ENCODE data around the gene TMEM52B.

- TF ChIP-seq, protein P1, sequence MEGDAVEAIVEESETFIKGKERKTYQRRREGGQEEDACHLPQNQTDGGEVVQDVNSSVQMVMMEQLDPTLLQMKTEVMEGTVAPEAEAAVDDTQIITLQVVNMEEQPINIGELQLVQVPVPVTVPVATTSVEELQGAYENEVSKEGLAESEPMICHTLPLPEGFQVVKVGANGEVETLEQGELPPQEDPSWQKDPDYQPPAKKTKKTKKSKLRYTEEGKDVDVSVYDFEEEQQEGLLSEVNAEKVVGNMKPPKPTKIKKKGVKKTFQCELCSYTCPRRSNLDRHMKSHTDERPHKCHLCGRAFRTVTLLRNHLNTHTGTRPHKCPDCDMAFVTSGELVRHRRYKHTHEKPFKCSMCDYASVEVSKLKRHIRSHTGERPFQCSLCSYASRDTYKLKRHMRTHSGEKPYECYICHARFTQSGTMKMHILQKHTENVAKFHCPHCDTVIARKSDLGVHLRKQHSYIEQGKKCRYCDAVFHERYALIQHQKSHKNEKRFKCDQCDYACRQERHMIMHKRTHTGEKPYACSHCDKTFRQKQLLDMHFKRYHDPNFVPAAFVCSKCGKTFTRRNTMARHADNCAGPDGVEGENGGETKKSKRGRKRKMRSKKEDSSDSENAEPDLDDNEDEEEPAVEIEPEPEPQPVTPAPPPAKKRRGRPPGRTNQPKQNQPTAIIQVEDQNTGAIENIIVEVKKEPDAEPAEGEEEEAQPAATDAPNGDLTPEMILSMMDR (conservative IDR thresholded peaks at IDR 0.05; ENCODE audit: low read depth in 2 of 2): no peak
- no peak for TF ChIP-seq EZH2 (IDR thresholded peaks at IDR 0.05; ENCODE audit: low read depth, unreplicated experiment)
- TF ChIP-seq EZH2phosphoT487 (IDR thresholded peaks at IDR 0.05; ENCODE audit: unreplicated experiment): no peak
- no peak for TF ChIP-seq NANOG (IDR thresholded peaks at IDR 0.05; ENCODE audit: borderline replicate concordance)
- TF ChIP-seq JUNB (IDR thresholded peaks at IDR 0.05; ENCODE audit: unreplicated experiment): no peak
- TF ChIP-seq, protein P2, sequence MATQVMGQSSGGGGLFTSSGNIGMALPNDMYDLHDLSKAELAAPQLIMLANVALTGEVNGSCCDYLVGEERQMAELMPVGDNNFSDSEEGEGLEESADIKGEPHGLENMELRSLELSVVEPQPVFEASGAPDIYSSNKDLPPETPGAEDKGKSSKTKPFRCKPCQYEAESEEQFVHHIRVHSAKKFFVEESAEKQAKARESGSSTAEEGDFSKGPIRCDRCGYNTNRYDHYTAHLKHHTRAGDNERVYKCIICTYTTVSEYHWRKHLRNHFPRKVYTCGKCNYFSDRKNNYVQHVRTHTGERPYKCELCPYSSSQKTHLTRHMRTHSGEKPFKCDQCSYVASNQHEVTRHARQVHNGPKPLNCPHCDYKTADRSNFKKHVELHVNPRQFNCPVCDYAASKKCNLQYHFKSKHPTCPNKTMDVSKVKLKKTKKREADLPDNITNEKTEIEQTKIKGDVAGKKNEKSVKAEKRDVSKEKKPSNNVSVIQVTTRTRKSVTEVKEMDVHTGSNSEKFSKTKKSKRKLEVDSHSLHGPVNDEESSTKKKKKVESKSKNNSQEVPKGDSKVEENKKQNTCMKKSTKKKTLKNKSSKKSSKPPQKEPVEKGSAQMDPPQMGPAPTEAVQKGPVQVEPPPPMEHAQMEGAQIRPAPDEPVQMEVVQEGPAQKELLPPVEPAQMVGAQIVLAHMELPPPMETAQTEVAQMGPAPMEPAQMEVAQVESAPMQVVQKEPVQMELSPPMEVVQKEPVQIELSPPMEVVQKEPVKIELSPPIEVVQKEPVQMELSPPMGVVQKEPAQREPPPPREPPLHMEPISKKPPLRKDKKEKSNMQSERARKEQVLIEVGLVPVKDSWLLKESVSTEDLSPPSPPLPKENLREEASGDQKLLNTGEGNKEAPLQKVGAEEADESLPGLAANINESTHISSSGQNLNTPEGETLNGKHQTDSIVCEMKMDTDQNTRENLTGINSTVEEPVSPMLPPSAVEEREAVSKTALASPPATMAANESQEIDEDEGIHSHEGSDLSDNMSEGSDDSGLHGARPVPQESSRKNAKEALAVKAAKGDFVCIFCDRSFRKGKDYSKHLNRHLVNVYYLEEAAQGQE (IDR thresholded peaks at IDR 0.05; ENCODE audit: unreplicated experiment): no peak
Observed at GRCh38 chr12:10221846-10222245, 43.0 kb downstream of the TMEM52B start.

Measured in GM23338 (cell line).